Raji (cell line): ENCODE results near the gene ESRRA.

Experiments used
- POLR2A ChIP-seq: IDR thresholded peaks from 2 replicates; pipeline ENCODE4 v1.6.1; 2011; ENCODE audit warnings: low read depth, low read length, control low read depth; ENCODE audit not compliant: insufficient read depth

Gene ESRRA

GRCh38 chr11:64313491-64314145 lies 8.3 kb downstream of the ESRRA start:
- no peak for TF ChIP-seq POLR2A

GRCh38 chr11:64314146-64314804 lies 9.0 kb downstream of the ESRRA start:
- TF ChIP-seq POLR2A: no peak

- TF ChIP-seq POLR2A: 0 out of 2 replicates have a peak, but pooled peaks have one; percentile 11
Measured at GRCh38 chr11:64314805-64315561, 9.7 kb downstream of the ESRRA start.

- no peak for TF ChIP-seq POLR2A
Measured at GRCh38 chr11:64316672-64317324, 11.5 kb downstream of the ESRRA start.

GRCh38 chr11:64317325-64317960 lies 12.1 kb downstream of the ESRRA start, which contains the start of gene TRMT112:
Gene TRMT112 (minus strand): TSS chr11:64317559. CDS start chr11:64317526, 33 bp downstream.
- TF ChIP-seq POLR2A: peak; percentile 90

GRCh38 chr11:64317961-64318765 lies 12.8 kb downstream of the ESRRA start, which contains the start of gene PRDX5:
Gene PRDX5 (plus strand): TSS chr11:64318121. CDS start chr11:64318216, 95 bp downstream.
- TF ChIP-seq POLR2A: peak; percentile 77

- TF ChIP-seq POLR2A: no peak
Measured at GRCh38 chr11:64318766-64319761, 13.7 kb downstream of the ESRRA start.

GRCh38 chr11:64320556-64320955 lies 15.2 kb downstream of the ESRRA start:
- no peak for TF ChIP-seq POLR2A

GRCh38 chr11:64321026-64321425 lies 15.7 kb downstream of the ESRRA start:
- no peak for TF ChIP-seq POLR2A

- no peak for TF ChIP-seq POLR2A
Measured at GRCh38 chr11:64321533-64321932, 16.2 kb downstream of the ESRRA start.

GRCh38 chr11:64322925-64323260 lies 17.6 kb downstream of the ESRRA start:
- no peak for TF ChIP-seq POLR2A

- TF ChIP-seq POLR2A: no peak
Measured at GRCh38 chr11:64323373-64323772, 18.0 kb downstream of the ESRRA start.
